HEK293 (cell line): ENCODE data around the gene GAK.

Experiments
- GFI1B ChIP-seq: fragments of 450-650 bp; formaldehyde crosslinking; IDR thresholded peaks from 2 replicates; pipeline ENCODE4 v1.5.1; 2016; ENCODE audit warnings: missing biosample characterization, missing genetic modification characterization
- KLF16 ChIP-seq: fragments of 450-650 bp; formaldehyde crosslinking; IDR thresholded peaks from 2 replicates; pipeline ENCODE4 v1.5.1; 2017; ENCODE audit warnings: missing biosample characterization, missing genetic modification characterization
- SETDB1 ChIP-seq: IDR thresholded peaks from one replicate; pipeline ENCODE4 v1.6.1; 2017; ENCODE audit warnings: mild to moderate bottlenecking, low read length, moderate library complexity, mixed read lengths; ENCODE audit not compliant: insufficient read length
- ZBTB7A ChIP-seq: fragments of 450-650 bp; formaldehyde crosslinking; IDR thresholded peaks from 2 replicates; pipeline ENCODE4 v1.5.1; 2016; ENCODE audit warnings: low read depth, missing biosample characterization, missing genetic modification characterization
- ZNF138 ChIP-seq: fragments of 450-650 bp; formaldehyde crosslinking; IDR thresholded peaks from 2 replicates; pipeline ENCODE4 v1.5.1; 2016; ENCODE audit warnings: missing biosample characterization, missing genetic modification characterization, borderline replicate concordance
- ZNF169 ChIP-seq: fragments of 450-650 bp; formaldehyde crosslinking; IDR thresholded peaks from 2 replicates; pipeline ENCODE4 v1.5.1; 2016; ENCODE audit warnings: missing biosample characterization, missing genetic modification characterization
- ZNF174 ChIP-seq: fragments of 450-650 bp; formaldehyde crosslinking; IDR thresholded peaks from 2 replicates; pipeline ENCODE4 v1.5.0; 2017; ENCODE audit warnings: missing biosample characterization, mild to moderate bottlenecking, missing genetic modification characterization
- ZNF302 ChIP-seq: fragments of 450-650 bp; formaldehyde crosslinking; IDR thresholded peaks from 2 replicates; pipeline ENCODE4 v1.5.1; 2016; ENCODE audit warnings: missing biosample characterization, missing genetic modification characterization, low read depth
- ZNF530 ChIP-seq: fragments of 450-650 bp; formaldehyde crosslinking; IDR thresholded peaks from 2 replicates; pipeline ENCODE4 v1.5.1; 2016; ENCODE audit warnings: low read depth, missing biosample characterization, missing genetic modification characterization
- ZNF747 ChIP-seq: fragments of 450-650 bp; formaldehyde crosslinking; IDR thresholded peaks from 2 replicates; pipeline ENCODE4 v1.5.1; 2016; ENCODE audit warnings: missing biosample characterization, missing genetic modification characterization
- ZNF768 ChIP-seq: fragments of 450-650 bp; formaldehyde crosslinking; IDR thresholded peaks from 2 replicates; pipeline ENCODE4 v1.5.1; 2018; ENCODE audit warnings: missing biosample characterization, mild to moderate bottlenecking, missing genetic modification characterization
- ZSCAN30 ChIP-seq: fragments of 450-650 bp; IDR thresholded peaks from 2 replicates; pipeline ENCODE4 v1.5.1; 2018; ENCODE audit warnings: missing biosample characterization, mild to moderate bottlenecking, missing genetic modification characterization, moderate library complexity
- TF ChIP-seq, protein P1 (sequence below): fragments of 450-650 bp; formaldehyde crosslinking; IDR thresholded peaks from 2 replicates; pipeline ENCODE4 v1.5.1; 2016; ENCODE audit warnings: missing biosample characterization, missing genetic modification characterization
- TF ChIP-seq, protein P2 (sequence below): IDR thresholded peaks from 2 replicates; pipeline ENCODE4 v1.6.1; 2011; ENCODE audit warnings: mild to moderate bottlenecking, low read depth, low read length, borderline replicate concordance

DNA sequence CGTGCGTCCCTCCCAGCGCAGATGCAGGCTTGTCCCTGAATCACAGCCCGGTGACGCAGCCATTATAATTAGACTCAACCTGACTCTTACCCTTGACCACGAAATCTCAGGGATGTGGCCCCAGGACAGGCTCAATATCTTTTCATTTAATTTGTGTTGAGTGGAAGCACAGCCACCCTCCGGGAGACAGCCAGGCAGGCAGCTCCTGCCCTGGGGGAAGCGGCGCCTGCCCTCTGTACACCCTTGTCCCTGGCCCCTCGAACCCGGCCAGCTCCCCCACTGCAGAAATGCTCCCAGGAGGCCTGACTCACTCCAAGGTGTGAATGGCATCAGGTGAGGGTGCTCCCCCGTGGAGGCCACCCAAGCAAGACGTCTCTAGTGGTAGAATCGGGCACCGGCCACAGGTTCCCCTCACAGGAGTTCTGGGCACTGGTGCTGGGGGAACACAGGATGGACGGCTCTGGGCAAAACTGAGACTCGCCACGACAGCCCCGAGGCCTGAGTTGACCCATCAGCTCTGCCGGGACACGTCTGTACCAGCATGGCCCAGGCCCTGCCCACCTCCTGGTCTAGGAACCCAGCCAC lies 108.8 kb downstream of the GAK start:
- TF ChIP-seq ZBTB7A (tag by site-specific recombination) (no peak), ZSCAN30 (no peak), ZNF302 (tag by site-specific recombination) (no peak), ZNF169 (tag by site-specific recombination) (no peak), SETDB1 (no peak), ZNF747 (tag by site-specific recombination) (no peak), ZNF174 (no peak), ZNF768 (tag by site-specific recombination) (no peak), ZNF530 (tag by site-specific recombination) (no peak), KLF16 (no peak), ZNF138 (tag by site-specific recombination) (no peak), GFI1B (no peak)
- TF ChIP-seq, protein P1, sequence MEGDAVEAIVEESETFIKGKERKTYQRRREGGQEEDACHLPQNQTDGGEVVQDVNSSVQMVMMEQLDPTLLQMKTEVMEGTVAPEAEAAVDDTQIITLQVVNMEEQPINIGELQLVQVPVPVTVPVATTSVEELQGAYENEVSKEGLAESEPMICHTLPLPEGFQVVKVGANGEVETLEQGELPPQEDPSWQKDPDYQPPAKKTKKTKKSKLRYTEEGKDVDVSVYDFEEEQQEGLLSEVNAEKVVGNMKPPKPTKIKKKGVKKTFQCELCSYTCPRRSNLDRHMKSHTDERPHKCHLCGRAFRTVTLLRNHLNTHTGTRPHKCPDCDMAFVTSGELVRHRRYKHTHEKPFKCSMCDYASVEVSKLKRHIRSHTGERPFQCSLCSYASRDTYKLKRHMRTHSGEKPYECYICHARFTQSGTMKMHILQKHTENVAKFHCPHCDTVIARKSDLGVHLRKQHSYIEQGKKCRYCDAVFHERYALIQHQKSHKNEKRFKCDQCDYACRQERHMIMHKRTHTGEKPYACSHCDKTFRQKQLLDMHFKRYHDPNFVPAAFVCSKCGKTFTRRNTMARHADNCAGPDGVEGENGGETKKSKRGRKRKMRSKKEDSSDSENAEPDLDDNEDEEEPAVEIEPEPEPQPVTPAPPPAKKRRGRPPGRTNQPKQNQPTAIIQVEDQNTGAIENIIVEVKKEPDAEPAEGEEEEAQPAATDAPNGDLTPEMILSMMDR: no peak
- TF ChIP-seq, protein P2, sequence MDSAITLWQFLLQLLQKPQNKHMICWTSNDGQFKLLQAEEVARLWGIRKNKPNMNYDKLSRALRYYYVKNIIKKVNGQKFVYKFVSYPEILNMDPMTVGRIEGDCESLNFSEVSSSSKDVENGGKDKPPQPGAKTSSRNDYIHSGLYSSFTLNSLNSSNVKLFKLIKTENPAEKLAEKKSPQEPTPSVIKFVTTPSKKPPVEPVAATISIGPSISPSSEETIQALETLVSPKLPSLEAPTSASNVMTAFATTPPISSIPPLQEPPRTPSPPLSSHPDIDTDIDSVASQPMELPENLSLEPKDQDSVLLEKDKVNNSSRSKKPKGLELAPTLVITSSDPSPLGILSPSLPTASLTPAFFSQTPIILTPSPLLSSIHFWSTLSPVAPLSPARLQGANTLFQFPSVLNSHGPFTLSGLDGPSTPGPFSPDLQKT: no peak
